DND-41 (cell line): ENCODE measurements around the gene CLSTN2.

Experiments used
- ATAC-seq: fragments of 200-7000 bp; cut with Tn5 transposase; 3 replicates; pipeline ENCODE4 v1.9.1; 2021; ENCODE audit warnings: low read depth; ENCODE audit not compliant: insufficient read depth
- DNase-seq: peaks from one replicate; pipeline ENCODE4 v3.0.0-alpha.2; 2020
- H2AFZ ChIP-seq: 2 replicates; pipeline ENCODE4 v1.6.0; 2012; ENCODE audit warnings: low read depth, low read length
- H3K27ac ChIP-seq: 2 replicates; pipeline ENCODE4 v1.5.1; 2012; ENCODE audit warnings: low read length, inconsistent platforms
- H3K27me3 ChIP-seq: fragments of 200-600 bp; sonication (generic); 2 replicates; pipeline ENCODE4 v1.6.0; 2012; ENCODE audit warnings: low read length, mild to moderate bottlenecking, inconsistent platforms; ENCODE audit not compliant: insufficient read depth, poor library complexity
- H3K36me3 ChIP-seq: 2 replicates; pipeline ENCODE4 v1.5.1; 2012; ENCODE audit warnings: low read length, inconsistent platforms; ENCODE audit not compliant: insufficient read depth
- H3K4me1 ChIP-seq: 2 replicates; pipeline ENCODE4 v1.5.1; 2012; ENCODE audit warnings: mild to moderate bottlenecking, low read length; ENCODE audit not compliant: insufficient read depth
- H3K4me2 ChIP-seq: 2 replicates; pipeline ENCODE4 v1.6.0; 2012; ENCODE audit warnings: mild to moderate bottlenecking, moderate library complexity, low read length, inconsistent platforms; ENCODE audit not compliant: insufficient read depth
- H3K4me3 ChIP-seq, 2 experiments: fragments of 200-600 bp in 1 of 2; shearing (Covaris generic) in 1 of 2; 2 replicates each; pipeline ENCODE4 v1.5.1; 2012 to 2016; ENCODE audit warnings: inconsistent platforms in 2 of 2, low read length in 2 of 2, mild to moderate bottlenecking in 2 of 2, low read depth in 1 of 2, moderate library complexity in 1 of 2
- H3K79me2 ChIP-seq: 2 replicates; pipeline ENCODE4 v1.6.0; 2012; ENCODE audit warnings: low read length, inconsistent platforms; ENCODE audit not compliant: insufficient read depth
- H3K9ac ChIP-seq: 2 replicates; pipeline ENCODE4 v1.6.0; 2012; ENCODE audit warnings: low read depth, mild to moderate bottlenecking, inconsistent platforms, low read length, moderate library complexity
- H3K9me3 ChIP-seq: 2 replicates; pipeline ENCODE4 v1.5.1; 2012; ENCODE audit warnings: low read length, moderate library complexity, mild to moderate bottlenecking, inconsistent platforms; ENCODE audit not compliant: insufficient read depth, severe bottlenecking
- H4K20me1 ChIP-seq: 2 replicates; pipeline ENCODE4 v1.6.0; 2012; ENCODE audit warnings: low read length; ENCODE audit not compliant: insufficient read depth
- CTCF ChIP-seq: IDR thresholded peaks from 2 replicates; pipeline ENCODE4 v1.5.1; 2012; ENCODE audit warnings: borderline replicate concordance, low read length, moderate library complexity, mild to moderate bottlenecking; ENCODE audit not compliant: poor library complexity, severe bottlenecking; ENCODE audit errors: extremely low read depth
- EZH2 ChIP-seq: IDR thresholded peaks from 3 replicates; pipeline ENCODE4 v1.6.1; 2012; ENCODE audit warnings: borderline replicate concordance, low read depth, mild to moderate bottlenecking, moderate library complexity, low read length, inconsistent platforms; ENCODE audit not compliant: severe bottlenecking

Gene CLSTN2

GRCh38 chr3:140034058-140034457, 99.1 kb downstream of the CLSTN2 start:
- ATAC-seq (no peak), DNase-seq (no peak)
- no peaks in the 10 kb centered on the region for H4K20me1 ChIP-seq
- no peak overlapping the region for H3K4me2 ChIP-seq
- no peak overlapping the region for H3K9ac ChIP-seq
- H3K4me3 ChIP-seq = no peak overlapping the region
- no peak overlapping the region for H3K27ac ChIP-seq
- no peaks in the 10 kb centered on the region for H3K36me3 ChIP-seq
- no peaks in the 10 kb centered on the region for H3K79me2 ChIP-seq
- TF ChIP-seq CTCF = no peak
- no peak for TF ChIP-seq EZH2
- no peaks in the 10 kb centered on the region for H3K4me1 ChIP-seq
- no peak overlapping the region for H2AFZ ChIP-seq
- peaks cover 7% of the 10 kb centered on the region for H3K27me3 ChIP-seq
- no peaks in the 10 kb centered on the region for H3K9me3 ChIP-seq

- TF ChIP-seq CTCF (no peak), EZH2 (no peak)
- no peaks in the 10 kb centered on the region for H4K20me1 ChIP-seq
- no peaks in the 10 kb centered on the region for H3K36me3 ChIP-seq
- H3K4me3 ChIP-seq = no peak overlapping the region
- H2AFZ ChIP-seq = no peak overlapping the region
- H3K79me2 ChIP-seq = no peaks in the 10 kb centered on the region
- DNase-seq = no peak
- no peak overlapping the region for H3K4me2 ChIP-seq
- H3K9ac ChIP-seq = no peak overlapping the region
- no peaks in the 10 kb centered on the region for H3K4me1 ChIP-seq
- no peak for ATAC-seq
- H3K27ac ChIP-seq = no peak overlapping the region
- H3K9me3 ChIP-seq = no peaks in the 10 kb centered on the region
- peaks cover 7% of the 10 kb centered on the region for H3K27me3 ChIP-seq
These were observed 100.9 kb downstream of the CLSTN2 start for GRCh38 chr3:140035871-140036270.

GRCh38 chr3:140050396-140050795, 115.4 kb downstream of the CLSTN2 start:
- no peaks in the 10 kb centered on the region for H3K4me1 ChIP-seq
- no peak overlapping the region for H2AFZ ChIP-seq
- no peak for TF ChIP-seq CTCF
- no peak for TF ChIP-seq EZH2
- no peaks in the 10 kb centered on the region for H4K20me1 ChIP-seq
- DNase-seq (no peak), ATAC-seq (no peak)
- no peaks in the 10 kb centered on the region for H3K9me3 ChIP-seq
- no peak overlapping the region for H3K9ac ChIP-seq
- no peak overlapping the region for H3K4me3 ChIP-seq
- H3K27me3 ChIP-seq = peaks cover 4% of the 10 kb centered on the region
- no peaks in the 10 kb centered on the region for H3K79me2 ChIP-seq
- H3K27ac ChIP-seq = no peak overlapping the region
- H3K4me2 ChIP-seq = no peak overlapping the region
- H3K36me3 ChIP-seq = no peaks in the 10 kb centered on the region
